Pons (tissue), 1 donor: ENCODE data around the gene RIN3.
"Not testable (repeated sequence)": the region's sequence is repeated elsewhere in the genome, so short reads cannot be mapped to it uniquely, and the experiment has no call there.

Experiments used
- DNase-seq: peaks from one replicate; pipeline ENCODE4 v3.0.0-alpha.2; 2016; ENCODE audit warnings: low spot score

The RIN3 gene

GRCh38 chr14:92528486-92529100, 15.0 kb downstream of the RIN3 start:
- no peak for DNase-seq

- no peak for DNase-seq
These were observed 16.3 kb downstream of the RIN3 start for GRCh38 chr14:92529903-92530302.

- DNase-seq: no peak
These were observed 17.7 kb downstream of the RIN3 start for GRCh38 chr14:92531106-92531873.

- no peak for DNase-seq
These were observed 19.0 kb downstream of the RIN3 start for GRCh38 chr14:92532490-92533163.

- no peak for DNase-seq
These were observed 21.5 kb downstream of the RIN3 start for GRCh38 chr14:92534932-92535643.

- not testable (repeated sequence) for DNase-seq
These were observed 22.6 kb downstream of the RIN3 start for GRCh38 chr14:92536231-92536630.

- DNase-seq: no peak
These were observed 24.9 kb downstream of the RIN3 start for GRCh38 chr14:92538412-92538985.

GRCh38 chr14:92539419-92539818, 25.8 kb downstream of the RIN3 start:
- no peak for DNase-seq

- DNase-seq: no peak
These were observed 26.3 kb downstream of the RIN3 start for GRCh38 chr14:92539875-92540274.

- DNase-seq: peak; percentile 66
These were observed 27.0 kb downstream of the RIN3 start for GRCh38 chr14:92540472-92541048.

GRCh38 chr14:92542766-92543554, 29.4 kb downstream of the RIN3 start:
- no peak for DNase-seq

GRCh38 chr14:92544051-92544720, 30.6 kb downstream of the RIN3 start:
- DNase-seq: no peak

GRCh38 chr14:92546347-92547053, 32.9 kb downstream of the RIN3 start:
- no peak for DNase-seq

GRCh38 chr14:92549105-92549858, 35.7 kb downstream of the RIN3 start:
- no peak for DNase-seq

- no peak for DNase-seq
These were observed 36.3 kb downstream of the RIN3 start for GRCh38 chr14:92549859-92550230.

GRCh38 chr14:92551044-92551841, 37.7 kb downstream of the RIN3 start:
- DNase-seq: no peak

GRCh38 chr14:92552066-92552465, 38.5 kb downstream of the RIN3 start:
- peak; percentile 36 for DNase-seq

- no peak for DNase-seq
These were observed 39.9 kb downstream of the RIN3 start for GRCh38 chr14:92553438-92553837.
